PFSK-1 (cell line): ENCODE results near the gene RELA. TPM values are rescaled to one million over a fixed set of nuclear protein-coding genes. Genes with fewer than 3 reads are reported as not detected.

Experiments used
- FOXP2 ChIP-seq: optimal IDR thresholded peaks from 2 replicates; pipeline ENCODE3; 2011; ENCODE audit warnings: borderline replicate concordance, control low read depth, inconsistent platforms; ENCODE audit not compliant: insufficient read depth; ENCODE audit errors: extremely low read length, extremely low read depth
- POLR2AphosphoS5 ChIP-seq: IDR thresholded peaks from 2 replicates; pipeline ENCODE4 v1.6.1; 2012; ENCODE audit warnings: low read depth, mild to moderate bottlenecking, control low read depth, low read length, moderate library complexity
- REST ChIP-seq, 2 experiments: IDR thresholded peaks; 2 replicates each; pipeline versions ENCODE4 v1.6.1 to v1.8.0; 2011 to 2012; ENCODE audit warnings: low read depth in 2 of 2, low read length in 2 of 2, control low read depth in 1 of 2, inconsistent platforms in 1 of 2, mild to moderate bottlenecking in 1 of 2, moderate library complexity in 1 of 2; ENCODE audit not compliant: insufficient read depth in 1 of 2
- SIN3A ChIP-seq: IDR thresholded peaks from 2 replicates; pipeline ENCODE4 v1.6.1; 2012; ENCODE audit warnings: mild to moderate bottlenecking, low read length, moderate library complexity, borderline replicate concordance; ENCODE audit not compliant: insufficient read depth
- TAF1 ChIP-seq: IDR thresholded peaks from 2 replicates; pipeline ENCODE4 v1.6.1; 2012; ENCODE audit warnings: low read length, control low read depth, borderline replicate concordance; ENCODE audit not compliant: insufficient read depth
- polyA plus RNA-seq: library from polyadenylated mRNA; unstranded; fragments of >200 nt; gene quantifications from one replicate; pipeline ENCODE4 v1.2.1, GENCODE V29; 2012; ENCODE audit warnings: low read depth, missing spikeins; ENCODE audit not compliant: insufficient read length

Gene RELA
- polyA plus RNA-seq: 136 TPM

- TF ChIP-seq POLR2AphosphoS5: peak; percentile 75
- TF ChIP-seq TAF1: peak; percentile 50; the same call in 1 of the 2 replicates
- TF ChIP-seq FOXP2: peak; percentile 88
- TF ChIP-seq REST (IDR thresholded peaks at IDR 0.05; ENCODE audit: insufficient read depth in 1 of 2, low read depth in 2 of 2, low read length in 2 of 2): 0 out of 4 replicates have a peak, but pooled peaks of 1 of the 2 experiments have one; percentile 13
- TF ChIP-seq SIN3A: 0 out of 2 replicates have a peak, but pooled peaks have one; percentile 31
Measured at GRCh38 chr11:65662799-65663638, at the start of gene RELA. Gene RELA (minus strand): TSS chr11:65662916. CDS start chr11:65662832, 84 bp downstream.

DNA sequence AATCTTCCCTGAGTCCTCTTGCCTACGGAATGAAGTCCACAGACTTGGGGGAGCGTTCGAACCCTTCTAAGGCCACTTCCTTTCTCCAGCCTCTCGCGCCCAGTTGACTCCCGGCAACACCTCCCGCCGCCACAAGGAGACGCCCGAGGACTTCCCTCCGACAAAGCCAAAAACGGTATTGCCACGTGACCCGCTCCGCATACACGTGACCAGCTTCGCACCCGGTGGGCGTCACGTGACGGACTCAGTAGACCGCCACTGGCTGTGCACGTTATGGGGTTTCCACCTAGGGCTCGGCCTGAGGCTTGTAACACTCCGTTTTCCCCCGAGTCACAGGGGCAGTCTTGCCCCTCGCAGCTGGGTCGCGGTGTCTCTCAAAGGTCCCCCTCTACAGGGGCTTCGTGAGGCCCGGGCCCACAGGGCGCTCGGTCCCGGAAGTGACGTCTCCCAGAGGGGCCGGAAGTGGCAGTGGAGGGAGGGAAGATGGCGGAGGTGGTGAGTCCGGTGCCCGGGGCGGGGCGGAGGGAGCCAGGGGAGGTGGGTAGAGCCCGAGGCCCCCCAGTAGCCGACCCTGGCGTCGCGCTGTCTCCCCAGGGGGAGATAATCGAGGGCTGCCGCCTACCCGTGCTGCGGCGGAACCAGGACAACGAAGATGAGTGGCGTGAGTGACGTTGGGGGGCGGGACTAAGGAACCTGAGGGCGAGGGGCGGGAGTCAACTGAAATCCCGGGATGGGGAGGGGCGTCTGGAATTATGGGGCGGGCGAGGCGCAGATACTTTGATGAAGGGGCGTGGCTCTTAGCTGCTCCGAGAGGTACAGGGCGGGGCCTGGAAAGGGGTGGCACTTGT is 49.3 kb upstream of the RELA start, which contains the start of gene KAT5:
Gene KAT5 (plus strand): TSS at position 468 of the 848 bp plus-strand sequence. CDS start 16 bp downstream, at position 484.
- no peak for TF ChIP-seq SIN3A
- TF ChIP-seq TAF1: peak; percentile 81; the same call in 1 of the 2 replicates
- TF ChIP-seq FOXP2: no peak
- TF ChIP-seq REST (IDR thresholded peaks at IDR 0.05; ENCODE audit: insufficient read depth in 1 of 2, low read depth in 2 of 2, low read length in 2 of 2): 0 out of 4 replicates have a peak, but pooled peaks of 1 of the 2 experiments have one; percentile 29

GRCh38 chr11:65710421-65710820 is 47.7 kb upstream of the RELA start:
- TF ChIP-seq TAF1: no peak
- TF ChIP-seq FOXP2: no peak
- TF ChIP-seq POLR2AphosphoS5: no peak
- TF ChIP-seq REST (IDR thresholded peaks at IDR 0.05; ENCODE audit: insufficient read depth in 1 of 2, low read depth in 2 of 2, low read length in 2 of 2): no peak
- TF ChIP-seq SIN3A: no peak

DNA sequence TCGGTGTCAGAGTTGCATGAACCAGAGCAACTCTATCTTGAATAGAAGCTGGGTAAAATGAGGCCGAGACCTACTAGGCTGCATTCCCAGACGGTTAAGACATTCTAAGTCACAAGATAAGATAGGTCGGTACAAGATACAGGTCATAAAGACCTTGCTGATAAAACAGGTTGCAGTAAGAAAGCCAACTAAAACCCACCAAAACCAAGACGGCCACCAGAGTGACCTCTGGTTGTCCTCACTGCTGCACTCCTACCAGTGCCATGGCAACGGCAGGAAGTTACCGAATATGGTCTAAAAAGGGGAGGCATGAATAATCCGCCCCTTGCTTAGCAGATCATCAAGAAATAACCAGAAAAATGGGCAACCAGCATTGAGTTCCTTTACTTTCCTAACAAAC is 46.9 kb upstream of the RELA start:
- TF ChIP-seq TAF1 (no peak), FOXP2 (no peak), REST (IDR thresholded peaks at IDR 0.05; ENCODE audit: insufficient read depth in 1 of 2, low read depth in 2 of 2, low read length in 2 of 2) (no peak), SIN3A (no peak), POLR2AphosphoS5 (no peak)
